ENCODE data around the gene DENND4B. TPM values are rescaled to one million over a fixed set of nuclear protein-coding genes. Genes with fewer than 3 reads are reported as not detected.
A peak's percentile ranks its signal among the peaks of the same experiment; 100 is the strongest.

Gene DENND4B
- total and polyA plus RNA-seq, 9 of the 15 experiments (the other 6 are each of a cell fraction or from before 2014, with no cell fraction given), result 9.5 to 80.5 (median 23.1) TPM

- TF ChIP-seq ZNF407 (IDR thresholded peaks at IDR 0.05; ENCODE audit: low read depth), result peak; percentile 58; the same call in 1 of the 2 replicates
- TF ChIP-seq GATAD2A (IDR thresholded peaks at IDR 0.05), result no peak
- TF ChIP-seq AFF4 (CRISPR knock-in tag; IDR thresholded peaks at IDR 0.05), result no peak
- TF ChIP-seq HCFC1 (IDR thresholded peaks at IDR 0.05; ENCODE audit: low read depth, low read length), result no peak
- TF ChIP-seq ETV6 (IDR thresholded peaks at IDR 0.05; ENCODE audit: borderline replicate concordance in 1 of 2, low read depth in 2 of 2, low read length in 1 of 2), result no peak
- TF ChIP-seq ETV6 (CRISPR knock-in tag; IDR thresholded peaks at IDR 0.05; ENCODE audit: borderline replicate concordance), result no peak
- TF ChIP-seq KAT7 (CRISPR knock-in tag; IDR thresholded peaks at IDR 0.05; ENCODE audit: borderline replicate concordance), result 0 out of 2 replicates have a peak, but pooled peaks have one; percentile 12
- no peak for TF ChIP-seq ZNF24 (IDR thresholded peaks at IDR 0.05)
- no peak for TF ChIP-seq ZNF134 (CRISPR knock-in tag; conservative IDR thresholded peaks at IDR 0.05)
- no peak for TF ChIP-seq NUFIP1 (IDR thresholded peaks at IDR 0.05; ENCODE audit: partially characterized antibody)
- 0 out of 2 replicates have a peak, but pooled peaks have one; percentile 33 for TF ChIP-seq CC2D1A (IDR thresholded peaks at IDR 0.05)
- TF ChIP-seq TOE1 (IDR thresholded peaks at IDR 0.05; ENCODE audit: borderline replicate concordance), result 0 out of 2 replicates have a peak, but pooled peaks have one; percentile 40
- TF ChIP-seq TOE1 (CRISPR knock-in tag; IDR thresholded peaks at IDR 0.05; ENCODE audit: borderline replicate concordance, low read depth), result 0 out of 2 replicates have a peak, but pooled peaks have one; percentile 65
- no peak for TF ChIP-seq SIX5 (IDR thresholded peaks at IDR 0.05; ENCODE audit: borderline replicate concordance in 1 of 2, insufficient read depth in 1 of 2, low read depth in 1 of 2, low read length in 2 of 2)
- TF ChIP-seq SAP30 (IDR thresholded peaks at IDR 0.05; ENCODE audit: borderline replicate concordance, insufficient read depth, low read depth, low read length, poor library complexity, severe bottlenecking), result peak; percentile 28
- TF ChIP-seq BRF2 (IDR thresholded peaks at IDR 0.05; ENCODE audit: borderline replicate concordance, insufficient read depth, insufficient read length), result no peak
Observed at GRCh38 chr1:153957744-153958110, 11.2 kb upstream of the DENND4B start (continued).

All from K562 (cell line).